ENCODE data around the gene ADARB1.
"Not testable (repeated sequence)": the region's sequence is repeated elsewhere in the genome, so short reads cannot be mapped to it uniquely, and the experiment has no call there.

The ADARB1 gene

DNA sequence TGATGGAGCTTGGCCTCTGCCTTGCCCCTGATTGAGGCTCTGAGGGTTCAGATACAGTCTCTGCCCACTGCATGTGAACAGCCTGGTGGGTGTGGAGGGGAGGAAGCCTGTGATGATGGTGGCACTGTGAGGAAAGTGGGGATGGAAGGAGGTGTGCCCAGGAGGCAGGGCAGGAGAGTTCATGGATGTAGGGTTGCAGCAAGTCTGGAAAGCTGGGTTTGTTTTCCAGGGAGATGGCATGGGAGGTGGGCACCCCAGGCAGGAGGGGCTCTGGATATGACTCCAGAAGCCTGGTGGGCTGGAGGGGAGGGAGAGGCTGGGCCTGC lies 63.2 kb downstream of the ADARB1 start:
- no peak for DNase-seq

DNA sequence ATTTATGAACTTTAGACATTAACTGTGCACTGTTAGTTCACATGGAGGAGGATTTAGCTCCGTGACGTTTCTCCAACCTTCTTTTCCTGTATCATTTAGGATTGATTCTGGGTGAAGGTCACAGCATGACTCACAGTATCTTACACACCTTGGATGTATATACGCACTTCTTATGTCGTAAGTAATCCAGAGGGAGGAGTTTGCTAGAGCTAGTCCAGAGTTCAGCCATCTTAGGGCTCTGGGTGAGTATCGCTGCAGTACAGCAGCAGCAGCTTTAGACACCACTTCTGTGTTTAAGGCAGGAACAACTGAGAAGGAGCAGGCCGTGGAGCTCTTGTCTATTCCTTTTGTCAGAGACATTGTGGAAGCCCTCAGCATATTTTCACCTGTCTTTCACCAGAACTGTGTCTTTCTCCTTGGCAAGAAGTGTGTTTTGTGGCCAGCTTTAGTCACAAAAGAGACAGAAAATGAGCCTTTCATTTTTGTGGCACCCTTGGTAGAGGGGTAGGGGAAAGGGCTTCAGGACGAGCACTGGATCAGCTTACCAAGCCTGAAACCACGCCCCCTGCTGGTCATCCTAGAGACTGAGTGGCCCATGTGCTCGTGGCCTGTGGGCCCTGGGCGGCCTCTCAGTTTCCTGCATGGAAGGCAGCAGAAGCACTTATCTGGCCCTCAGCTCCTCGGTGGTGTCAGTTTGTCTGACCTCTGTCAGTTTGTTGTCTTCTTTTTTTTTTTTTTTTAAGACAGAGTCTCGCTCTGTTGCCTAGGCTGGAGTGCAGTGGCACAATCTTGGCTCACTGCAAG lies 64.0 kb downstream of the ADARB1 start:
- DNase-seq, result peak; percentile 54 to 71

- not testable (repeated sequence) for DNase-seq
These were observed 64.6 kb downstream of the ADARB1 start for GRCh38 chr21:45139003-45139360.

DNA sequence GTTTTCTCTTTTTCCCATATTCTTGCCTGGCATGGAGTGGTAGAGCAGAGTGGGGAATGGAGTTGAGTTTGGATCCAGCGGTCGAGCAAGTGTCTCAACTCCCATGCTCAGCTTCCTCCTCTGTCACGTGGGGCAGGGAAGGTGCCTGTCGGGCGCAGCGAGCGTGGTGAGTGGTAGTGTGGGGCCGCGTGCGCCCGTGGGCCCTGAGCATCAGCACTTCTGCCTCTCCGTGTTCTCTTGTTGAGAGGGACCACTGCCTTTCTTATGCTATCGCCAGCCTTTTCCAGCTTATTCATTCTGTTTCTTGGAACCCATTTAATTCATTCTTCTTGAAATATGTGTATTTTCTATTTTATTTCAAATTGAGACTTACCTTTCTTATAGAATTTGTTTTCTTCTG lies 65.1 kb downstream of the ADARB1 start:
- DNase-seq, result no peak

DNA sequence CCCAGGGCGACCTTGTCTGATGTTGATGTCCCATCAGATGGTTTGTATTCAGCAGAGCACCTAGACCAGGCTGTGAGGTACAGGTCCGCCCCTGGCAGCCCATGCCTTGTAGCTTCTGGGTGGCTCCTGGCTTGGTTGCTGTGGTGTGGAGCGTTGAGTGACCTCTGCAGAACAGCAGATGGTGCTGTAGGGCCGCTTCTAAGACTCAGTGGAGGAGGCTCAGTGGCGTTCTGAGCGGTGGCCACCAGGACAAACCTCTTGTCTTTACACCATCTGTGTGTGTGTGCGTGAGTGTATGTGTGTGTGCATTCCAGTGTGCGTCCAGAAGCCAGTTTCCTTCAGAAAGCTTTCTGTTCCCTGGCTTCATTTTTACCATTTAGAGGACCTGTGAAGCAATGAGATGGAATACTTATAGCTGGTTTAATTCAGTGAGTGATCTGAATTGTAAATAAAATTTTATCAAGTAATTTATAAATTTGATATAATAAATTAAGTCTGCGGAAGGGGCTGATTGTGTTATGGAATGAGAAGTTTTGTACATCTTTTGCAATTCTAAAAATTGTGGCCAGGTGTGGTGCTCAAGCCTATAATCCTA lies 66.1 kb downstream of the ADARB1 start:
- peak; percentile 30 to 35 for DNase-seq

DNA sequence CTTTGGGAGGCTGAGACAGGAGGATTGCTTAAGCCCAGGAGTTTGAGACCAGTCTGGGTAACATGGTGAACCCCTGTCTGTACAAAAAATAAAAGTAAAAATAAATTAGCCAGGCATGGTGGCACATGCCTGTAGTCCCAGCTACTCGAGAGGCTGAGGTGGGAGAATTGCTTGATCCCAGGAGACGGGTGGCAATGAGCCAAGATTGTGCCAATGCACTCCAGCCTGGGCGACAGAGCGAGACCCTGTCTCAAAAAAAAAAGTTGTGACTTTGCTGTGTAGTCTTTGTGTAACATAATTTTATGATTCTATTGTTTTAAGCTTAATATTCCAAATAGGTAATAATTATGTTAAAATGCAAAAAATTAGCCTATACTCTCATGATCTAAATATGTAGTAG lies 66.6 kb downstream of the ADARB1 start:
- not testable (repeated sequence) for DNase-seq

- DNase-seq, result no peak
These were observed 67.1 kb downstream of the ADARB1 start for GRCh38 chr21:45141507-45141906.

GRCh38 chr21:45142469-45143308 lies 68.3 kb downstream of the ADARB1 start:
- no peak for DNase-seq

DNA sequence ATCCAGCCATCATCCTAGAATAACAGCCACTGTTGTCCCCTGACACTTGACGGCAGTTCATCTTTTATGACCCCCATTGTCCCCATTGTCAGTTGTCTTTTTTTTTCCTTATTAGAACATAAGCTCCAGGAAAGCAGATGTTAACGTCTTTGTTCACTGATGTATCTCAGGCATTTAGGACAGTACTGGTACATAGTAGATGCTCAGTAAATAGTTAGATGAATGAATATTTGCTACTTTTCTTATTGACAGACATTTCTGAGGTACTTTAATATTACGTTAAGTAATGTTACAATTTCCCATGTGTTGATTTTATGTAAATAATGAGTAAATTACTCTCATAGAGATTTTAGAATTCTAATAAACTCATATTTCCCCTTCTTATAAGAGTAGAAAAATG lies 69.5 kb downstream of the ADARB1 start:
- no peak for DNase-seq

DNA sequence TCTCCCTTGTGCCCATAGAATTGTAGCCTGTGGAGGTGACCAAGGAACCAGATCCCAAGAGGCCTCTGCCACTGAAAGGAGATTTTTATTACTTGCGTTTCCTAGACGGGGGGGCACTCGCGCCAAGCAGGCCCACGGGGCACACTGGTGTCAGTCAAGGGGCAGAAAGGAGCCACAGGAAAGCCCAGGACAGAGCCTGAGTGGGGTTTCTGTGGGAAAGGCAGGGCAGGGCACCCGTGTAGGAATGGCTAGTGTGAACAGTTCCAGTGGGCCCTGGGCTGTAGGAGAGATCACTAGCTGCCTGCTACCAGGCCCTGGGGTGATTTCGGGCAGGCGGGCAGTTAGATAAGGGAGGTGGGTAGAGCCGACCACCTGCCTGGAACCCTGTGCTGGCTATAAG lies 70.8 kb downstream of the ADARB1 start:
- DNase-seq, result no peak

GRCh38 chr21:45145846-45146245 lies 71.5 kb downstream of the ADARB1 start:
- not testable (repeated sequence) for DNase-seq

DNA sequence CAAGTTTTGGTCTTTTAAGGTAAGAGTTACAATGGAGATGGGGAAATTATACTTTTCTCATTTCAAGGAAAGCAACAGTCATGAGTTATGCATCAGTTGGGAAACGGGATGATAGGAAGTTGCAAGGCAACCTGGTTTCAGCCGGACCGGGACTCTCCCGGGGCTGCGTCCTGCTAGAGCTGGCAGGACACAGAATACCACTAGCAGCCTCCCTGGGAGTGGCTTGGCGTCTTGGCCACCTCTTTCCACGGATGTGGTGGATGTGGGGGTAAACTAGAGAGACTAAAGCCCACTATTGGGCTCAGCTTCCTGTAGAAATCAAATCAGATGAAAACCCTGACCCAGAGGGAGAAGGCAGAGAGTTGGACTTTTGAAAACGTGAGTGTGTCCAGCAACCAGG lies 71.9 kb downstream of the ADARB1 start:
- no peak for DNase-seq

DNA sequence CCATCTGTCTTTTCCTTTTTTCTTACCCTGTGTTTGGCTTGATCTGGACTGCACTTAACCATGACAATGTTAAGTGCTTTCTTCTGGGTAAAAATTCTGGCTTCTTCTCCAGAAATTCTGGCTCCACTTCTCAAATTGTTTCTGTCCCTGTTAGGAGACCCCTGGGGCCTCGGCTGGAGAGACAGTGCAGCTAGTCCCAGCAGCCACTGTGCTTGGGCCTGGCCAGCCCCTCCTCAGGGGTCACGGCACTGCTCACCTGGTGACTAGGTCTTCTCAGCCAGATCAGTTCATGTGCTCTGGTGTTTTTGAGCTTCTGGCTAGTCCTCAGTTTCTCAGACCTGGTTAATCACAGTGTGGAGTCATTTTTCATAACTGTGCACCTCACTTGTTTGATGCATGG lies 72.4 kb downstream of the ADARB1 start:
- no peak for DNase-seq

DNA sequence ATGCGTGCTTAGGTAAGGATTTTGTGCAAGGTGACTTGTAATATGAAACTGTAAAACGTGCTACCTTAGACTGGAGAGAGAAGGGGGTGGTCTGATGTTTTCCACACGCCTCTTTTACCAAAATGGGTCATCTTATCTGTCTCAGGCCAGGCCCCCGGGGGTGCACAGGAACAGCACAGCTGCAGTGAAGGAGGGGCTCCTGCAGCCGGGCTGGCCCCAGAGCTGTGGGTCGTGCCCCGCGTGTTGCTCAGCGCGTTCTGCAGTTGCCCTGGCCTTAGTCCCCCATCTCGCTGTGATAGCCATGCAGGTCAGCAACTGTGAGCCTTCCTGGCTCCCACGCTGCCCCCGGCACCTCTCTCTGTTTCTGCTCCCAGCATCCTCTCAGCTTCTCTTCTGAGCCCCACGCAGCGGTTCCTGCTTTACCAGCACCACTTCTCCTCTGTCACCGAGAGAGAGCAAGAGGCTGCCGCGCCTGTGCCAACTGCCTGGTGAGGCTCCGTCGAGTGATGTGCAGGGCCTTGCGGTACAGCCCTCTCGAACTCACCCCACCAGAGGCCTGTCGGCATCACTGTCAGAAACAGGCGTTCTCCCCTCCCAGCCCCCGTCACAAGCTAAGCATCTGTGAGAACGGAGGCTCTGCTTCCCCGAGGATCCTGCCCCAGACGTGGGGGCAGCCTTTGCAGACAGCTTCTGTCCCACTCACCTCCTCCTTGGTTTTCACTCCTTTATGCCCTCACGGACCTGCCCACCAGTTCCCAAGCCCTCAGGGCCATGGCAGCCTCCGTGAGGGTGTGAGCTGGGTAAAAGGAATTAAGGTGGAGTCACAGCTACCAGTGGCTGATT lies 73.3 kb downstream of the ADARB1 start:
- no peak for DNase-seq

GRCh38 chr21:45148316-45148990 lies 74.1 kb downstream of the ADARB1 start:
- no peak for DNase-seq

GRCh38 chr21:45149021-45149420 lies 74.6 kb downstream of the ADARB1 start:
- DNase-seq, result no peak

- no peak for DNase-seq
These were observed 76.3 kb downstream of the ADARB1 start for GRCh38 chr21:45150638-45151131.

DNA sequence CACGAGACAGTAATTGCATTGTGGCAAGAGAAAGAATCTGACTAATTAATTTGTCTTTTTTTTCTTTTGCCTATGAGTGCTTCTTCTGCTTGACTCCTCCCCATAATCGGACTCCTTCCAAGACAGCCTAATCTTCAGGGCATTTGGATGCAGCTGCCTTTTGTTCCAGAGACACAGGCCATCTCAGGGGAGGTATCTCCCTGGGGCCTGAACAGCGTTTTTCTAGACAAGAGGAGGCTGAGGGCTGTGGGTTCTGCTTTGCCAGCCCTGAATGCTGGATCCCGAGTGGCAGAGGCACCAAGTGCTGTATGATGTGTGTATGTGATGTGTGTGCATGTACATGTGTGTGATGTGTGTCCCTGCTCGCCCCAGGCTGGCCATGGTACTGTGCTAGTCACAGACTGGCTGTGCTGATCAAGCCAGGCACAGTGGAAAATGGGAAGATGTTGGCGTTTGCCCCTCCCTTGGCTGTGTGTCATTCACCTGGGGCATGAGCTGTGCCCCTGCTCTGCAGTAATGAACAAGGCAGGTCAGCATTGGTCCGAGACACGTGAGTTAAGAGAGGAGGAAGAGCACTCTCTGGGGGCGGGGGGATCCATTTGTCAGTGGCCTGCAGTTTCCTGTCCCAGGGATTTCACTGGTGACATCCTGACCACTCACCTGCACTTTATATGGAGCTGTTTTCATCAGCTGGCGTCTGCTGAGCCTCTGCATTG lies 77.2 kb downstream of the ADARB1 start:
- DNase-seq, result no peak

- DNase-seq, result peak; percentile 54 to 71
These were observed 77.9 kb downstream of the ADARB1 start for GRCh38 chr21:45152265-45152746.

- DNase-seq, result no peak
These were observed 79.3 kb downstream of the ADARB1 start for GRCh38 chr21:45153358-45154318.
